WI38 (cell line): ENCODE results near the gene GPC5.

Experiments
- H3K4me3 ChIP-seq: 2 replicates; pipeline ENCODE4 v1.5.1; 2011; ENCODE audit warnings: low read depth, mild to moderate bottlenecking, control low read depth, low read length
- TF ChIP-seq, protein P1 (sequence below): IDR thresholded peaks from 2 replicates; pipeline ENCODE4 v1.5.1; 2012; ENCODE audit warnings: low read depth, mild to moderate bottlenecking, control low read depth, low read length

Gene GPC5

DNA sequence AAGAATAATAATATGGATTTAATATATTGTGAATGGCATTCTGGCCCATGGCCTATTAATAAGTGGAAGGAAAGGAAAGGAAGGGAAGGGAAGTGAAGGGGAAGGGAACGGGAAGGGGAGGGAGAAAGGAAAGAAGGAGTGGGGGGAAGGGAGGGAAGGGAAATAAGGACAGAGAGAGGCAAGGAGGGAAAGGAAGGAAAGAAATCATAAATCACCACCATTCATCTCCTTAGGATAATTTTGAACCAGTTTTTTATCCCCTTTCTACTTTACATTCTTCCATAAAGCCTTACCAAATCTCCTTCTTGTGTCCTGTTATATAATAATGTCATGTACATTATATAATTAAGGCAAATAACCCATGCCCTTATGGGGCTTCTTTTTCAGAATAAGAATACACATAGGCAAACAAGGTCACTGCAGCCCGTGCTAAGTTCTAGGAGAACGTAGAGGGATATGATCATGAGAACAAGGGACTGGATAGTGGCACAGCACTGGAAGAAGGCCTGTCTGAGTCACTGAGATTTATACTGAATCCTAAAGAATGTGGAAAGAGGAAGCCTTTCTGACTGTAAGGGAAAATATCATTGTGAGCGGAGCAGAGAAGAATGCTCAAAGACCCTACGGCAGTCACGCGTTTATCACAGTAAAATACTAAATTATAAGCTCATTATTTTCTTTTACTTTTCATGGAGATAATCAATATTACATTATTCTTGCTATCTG is 1383.7 kb downstream of the GPC5 start:
- H3K4me3 ChIP-seq: no peak overlapping the region
- TF ChIP-seq, protein P1, sequence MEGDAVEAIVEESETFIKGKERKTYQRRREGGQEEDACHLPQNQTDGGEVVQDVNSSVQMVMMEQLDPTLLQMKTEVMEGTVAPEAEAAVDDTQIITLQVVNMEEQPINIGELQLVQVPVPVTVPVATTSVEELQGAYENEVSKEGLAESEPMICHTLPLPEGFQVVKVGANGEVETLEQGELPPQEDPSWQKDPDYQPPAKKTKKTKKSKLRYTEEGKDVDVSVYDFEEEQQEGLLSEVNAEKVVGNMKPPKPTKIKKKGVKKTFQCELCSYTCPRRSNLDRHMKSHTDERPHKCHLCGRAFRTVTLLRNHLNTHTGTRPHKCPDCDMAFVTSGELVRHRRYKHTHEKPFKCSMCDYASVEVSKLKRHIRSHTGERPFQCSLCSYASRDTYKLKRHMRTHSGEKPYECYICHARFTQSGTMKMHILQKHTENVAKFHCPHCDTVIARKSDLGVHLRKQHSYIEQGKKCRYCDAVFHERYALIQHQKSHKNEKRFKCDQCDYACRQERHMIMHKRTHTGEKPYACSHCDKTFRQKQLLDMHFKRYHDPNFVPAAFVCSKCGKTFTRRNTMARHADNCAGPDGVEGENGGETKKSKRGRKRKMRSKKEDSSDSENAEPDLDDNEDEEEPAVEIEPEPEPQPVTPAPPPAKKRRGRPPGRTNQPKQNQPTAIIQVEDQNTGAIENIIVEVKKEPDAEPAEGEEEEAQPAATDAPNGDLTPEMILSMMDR: no peak

DNA sequence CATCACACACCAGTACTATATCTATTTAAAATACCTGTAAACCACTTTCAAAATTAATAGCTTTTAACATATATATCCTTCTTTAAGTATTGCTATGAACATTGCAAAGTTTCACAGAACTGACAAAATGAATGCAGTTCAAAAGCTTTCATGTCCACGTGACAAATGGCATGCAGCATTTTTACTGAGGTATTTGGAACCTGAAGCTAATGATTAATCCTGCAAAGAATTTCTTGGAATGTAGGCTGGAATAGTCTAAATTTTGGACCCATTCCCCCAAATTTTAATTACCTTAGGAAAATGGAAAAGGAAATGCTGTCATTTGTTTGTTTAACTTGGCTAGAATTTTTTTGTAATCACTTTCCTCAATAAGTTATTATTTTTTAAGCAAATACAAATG is 1404.4 kb downstream of the GPC5 start:
- H3K4me3 ChIP-seq: no peak overlapping the region
- TF ChIP-seq, protein P1: no peak

DNA sequence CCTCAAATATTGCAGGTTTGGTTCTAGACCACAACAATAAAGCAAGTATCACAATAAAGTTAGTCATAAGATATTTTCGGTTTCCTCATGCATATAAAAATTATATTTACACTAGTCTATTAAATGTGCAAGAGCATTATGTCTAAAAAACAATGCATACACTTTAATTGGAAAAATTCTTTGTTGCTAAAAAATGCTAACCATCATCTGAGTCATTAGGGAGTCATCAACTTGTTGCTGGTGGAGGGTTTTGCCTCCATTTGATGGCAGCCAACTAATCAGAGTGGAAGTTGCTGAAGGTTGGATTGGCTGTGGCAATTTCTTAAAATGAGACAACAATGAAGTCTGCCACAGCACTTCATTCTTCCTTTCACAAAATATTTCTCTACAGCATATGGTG is 1405.9 kb downstream of the GPC5 start:
- H3K4me3 ChIP-seq: no peak overlapping the region
- TF ChIP-seq, protein P1: no peak

DNA sequence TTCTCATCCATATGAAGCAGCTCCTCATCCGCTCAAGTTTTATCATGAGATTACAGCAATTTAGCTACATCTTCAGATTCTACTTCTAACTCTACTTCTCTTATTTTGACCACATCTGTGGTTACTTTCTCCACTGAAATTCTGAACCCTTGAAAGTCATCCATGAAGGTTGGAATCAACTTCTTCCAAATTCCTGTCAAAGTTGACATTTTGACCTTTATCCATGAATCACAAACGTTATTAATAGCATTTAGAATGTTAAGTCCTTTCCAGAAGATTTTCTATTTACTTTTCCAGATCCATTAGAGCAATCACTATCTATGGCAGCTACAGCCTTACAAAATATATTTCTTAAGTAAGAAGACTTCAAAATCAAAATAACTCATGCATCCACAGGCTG is 1406.5 kb downstream of the GPC5 start:
- H3K4me3 ChIP-seq: no peak overlapping the region
- TF ChIP-seq, protein P1: no peak

DNA sequence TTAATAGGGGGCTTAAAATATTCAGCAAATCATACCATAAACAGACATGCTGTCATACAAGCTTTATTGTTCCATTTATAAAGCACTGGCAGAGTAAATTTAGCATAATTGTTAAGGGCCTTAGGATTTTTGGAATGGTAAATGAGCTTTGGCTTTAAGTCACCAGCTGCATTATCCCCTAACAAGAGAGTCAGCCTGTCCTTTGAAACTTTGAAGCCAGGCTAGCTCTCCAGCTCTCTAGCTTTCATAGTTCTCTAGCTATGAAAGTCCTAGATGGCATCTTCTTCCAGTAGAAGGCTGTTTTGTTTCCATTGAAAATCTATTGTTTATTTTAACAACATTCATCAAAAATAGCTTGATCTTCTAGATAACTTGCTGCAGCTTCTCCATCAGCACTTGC is 1407.3 kb downstream of the GPC5 start:
- H3K4me3 ChIP-seq: peak overlapping the region; percentile 35
- TF ChIP-seq, protein P1: no peak

DNA sequence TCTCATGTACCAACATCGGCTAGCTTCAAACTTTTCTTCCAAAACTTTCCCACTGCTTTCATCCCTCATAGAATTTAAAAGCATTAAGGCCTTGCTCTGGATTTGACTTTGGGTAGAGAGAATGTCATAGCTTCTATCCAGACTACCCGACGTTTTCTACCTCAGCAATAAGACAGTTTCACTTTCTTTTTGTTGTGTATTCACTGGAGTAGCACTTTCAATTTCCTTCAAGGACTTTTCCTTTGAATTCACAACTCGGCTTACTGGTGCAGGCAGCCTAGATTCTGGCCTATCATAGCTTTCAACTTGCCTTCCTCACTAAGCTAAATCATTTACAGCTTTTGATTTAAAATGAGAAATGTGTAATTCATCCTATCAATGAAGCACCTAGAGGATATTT is 1407.8 kb downstream of the GPC5 start:
- H3K4me3 ChIP-seq: peak overlapping the region; percentile 35

DNA sequence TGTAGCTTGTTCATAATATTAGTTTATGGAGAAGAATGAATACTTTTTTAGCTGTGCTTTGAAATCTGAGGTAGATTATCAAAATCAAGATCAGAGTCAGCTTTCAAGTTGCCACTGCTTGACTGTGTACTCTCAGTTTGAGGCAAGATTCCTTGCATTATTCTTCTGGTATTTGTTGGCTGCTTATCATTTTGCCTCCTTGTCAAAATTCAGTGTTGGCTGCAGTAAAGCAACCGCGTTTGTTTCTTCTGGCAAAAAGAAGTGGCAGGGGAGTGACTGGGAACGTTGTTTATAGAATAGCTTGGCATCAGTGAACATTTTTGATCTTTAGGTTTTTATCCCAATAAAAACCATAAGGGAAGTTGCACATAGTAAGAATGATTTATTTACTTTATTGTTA is 1408.9 kb downstream of the GPC5 start:
- TF ChIP-seq, protein P1: no peak
- no peak overlapping the region for H3K4me3 ChIP-seq

More for the DNA sequence above, 1407.8 kb downstream of the GPC5 start:
- TF ChIP-seq, protein P1: no peak
